Effector memory CD8-positive, alpha-beta T cell (primary cell): ENCODE measurements around the gene RBM4B.
A peak's percentile ranks its signal among the peaks of the same experiment; 100 is the strongest.
"Not testable (repeated sequence)": the region's sequence is repeated elsewhere in the genome, so short reads cannot be mapped to it uniquely, and the experiment has no call there.

ENCODE experiments used
- ATAC-seq: fragments of 150-1000 bp; cut with Tn5 transposase; replicated peaks from 2 replicates; pipeline ENCODE4 v1.10.0; 2021; ENCODE audit warnings: mild to moderate bottlenecking, moderate library complexity
- DNase-seq, 3 experiments: peaks; one replicate each; pipeline ENCODE4 v3.0.0; 2021
- H3K27ac Mint-ChIP-seq, 2 donors: one replicate each; pipeline ENCODE4 v1.8.0; 2022; ENCODE audit warnings: mild to moderate bottlenecking in 2 of 2, mixed read lengths in 2 of 2, moderate library complexity in 2 of 2
- H3K27me3 Mint-ChIP-seq, 2 donors: one replicate each; pipeline ENCODE4 v1.8.0; 2022; ENCODE audit warnings: mixed read lengths in 2 of 2
- H3K36me3 Mint-ChIP-seq: one replicate; pipeline ENCODE4 v1.8.0; 2022; ENCODE audit warnings: mild to moderate bottlenecking, moderate library complexity, mixed read lengths; ENCODE audit not compliant: insufficient read depth
- H3K4me1 Mint-ChIP-seq, 2 donors: one replicate each; pipeline ENCODE4 v1.8.0; 2022; ENCODE audit warnings: low read depth in 2 of 2, mixed read lengths in 2 of 2
- H3K4me3 Mint-ChIP-seq, 2 donors: one replicate each; pipeline ENCODE4 v1.8.0; 2022; ENCODE audit warnings: mild to moderate bottlenecking in 2 of 2, mixed read lengths in 2 of 2, moderate library complexity in 2 of 2
- H3K9me3 Mint-ChIP-seq, 2 donors: one replicate each; pipeline ENCODE4 v1.8.0; 2022; ENCODE audit warnings: mixed read lengths in 2 of 2
- total RNA-seq, 9 experiments: gene quantifications; one replicate each; lab custom pipeline; 2026; lab: John Stamatoyannopoulos, UW

Gene RBM4B, protein sequence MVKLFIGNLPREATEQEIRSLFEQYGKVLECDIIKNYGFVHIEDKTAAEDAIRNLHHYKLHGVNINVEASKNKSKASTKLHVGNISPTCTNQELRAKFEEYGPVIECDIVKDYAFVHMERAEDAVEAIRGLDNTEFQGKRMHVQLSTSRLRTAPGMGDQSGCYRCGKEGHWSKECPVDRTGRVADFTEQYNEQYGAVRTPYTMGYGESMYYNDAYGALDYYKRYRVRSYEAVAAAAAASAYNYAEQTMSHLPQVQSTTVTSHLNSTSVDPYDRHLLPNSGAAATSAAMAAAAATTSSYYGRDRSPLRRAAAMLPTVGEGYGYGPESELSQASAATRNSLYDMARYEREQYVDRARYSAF
- 4.7 to 19.4 (median 10.8) reads per million in 9 experiments for total RNA-seq

DNA sequence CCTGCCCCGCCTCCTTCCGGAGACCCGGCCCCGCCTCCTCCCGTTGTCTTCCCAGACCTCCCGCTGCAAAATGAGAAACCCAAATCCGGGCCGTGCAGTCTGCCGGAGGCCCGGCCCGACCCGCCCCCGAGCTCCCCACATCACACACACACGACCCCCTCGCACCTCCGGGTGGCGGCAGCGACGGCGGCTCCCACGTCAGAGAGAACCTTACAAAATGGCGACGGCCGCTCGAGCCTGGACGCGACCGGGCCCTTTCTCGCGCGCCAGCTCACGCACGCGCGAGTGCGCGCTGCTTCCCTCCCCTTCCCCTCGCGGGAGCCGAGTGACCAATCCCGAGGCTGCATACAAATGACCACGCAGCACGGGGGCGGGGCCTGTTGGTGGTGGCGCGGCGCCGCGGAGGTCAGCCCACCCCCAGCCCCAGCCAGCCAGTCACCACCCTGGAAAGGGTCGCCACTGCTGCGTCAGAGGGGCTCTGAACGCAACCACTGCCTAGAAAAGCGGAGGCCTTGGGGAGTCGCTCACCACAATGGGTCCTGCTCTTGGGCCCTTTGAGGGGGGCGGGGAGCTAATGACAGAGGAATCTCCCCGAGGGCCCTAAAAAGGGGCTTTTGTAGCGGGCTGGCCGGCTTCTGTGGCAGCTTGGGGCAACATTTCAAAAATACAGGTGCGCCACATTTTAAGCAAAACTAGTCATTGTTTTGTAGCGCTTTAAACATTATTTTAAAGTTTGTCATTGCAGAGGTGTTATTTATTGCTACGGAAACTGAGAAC lies at the start of gene RBM4B:
Gene RBM4B, minus strand, starts transcription at position 289 of the 777 bp plus-strand sequence. CDS start 808 bp downstream, outside the sequence.
- Mint-ChIP-seq H3K36me3 (peaks cover 36% of the 10 kb centered on the region), H3K4me3 (peak within 1 kb of the TSS; percentile 90 to 99), H3K27ac (peak within 1 kb of the TSS; percentile 99), H3K4me1 (peaks cover 24 to 29% of the 10 kb centered on the region in 2 donors), H3K27me3 (no peaks in the 10 kb centered on the region), H3K9me3 (no peaks in the 10 kb centered on the region)
- DNase-seq (peak; percentile 94 to 96 (median 95)), ATAC-seq (peak; percentile 84)

GRCh38 chr11:66725647-66726046 lies 48.0 kb upstream of the RBM4B start:
- no peak for DNase-seq
- Mint-ChIP-seq H3K36me3 (no peaks in the 10 kb centered on the region), H3K4me1 (peaks cover 5 to 11% of the 10 kb centered on the region in 2 donors), H3K4me3 (no peak overlapping the region), H3K9me3 (no peaks in the 10 kb centered on the region), H3K27ac (no peak overlapping the region), H3K27me3 (peaks cover 47 to 71% of the 10 kb centered on the region in 2 donors)
- no peak for ATAC-seq

DNA sequence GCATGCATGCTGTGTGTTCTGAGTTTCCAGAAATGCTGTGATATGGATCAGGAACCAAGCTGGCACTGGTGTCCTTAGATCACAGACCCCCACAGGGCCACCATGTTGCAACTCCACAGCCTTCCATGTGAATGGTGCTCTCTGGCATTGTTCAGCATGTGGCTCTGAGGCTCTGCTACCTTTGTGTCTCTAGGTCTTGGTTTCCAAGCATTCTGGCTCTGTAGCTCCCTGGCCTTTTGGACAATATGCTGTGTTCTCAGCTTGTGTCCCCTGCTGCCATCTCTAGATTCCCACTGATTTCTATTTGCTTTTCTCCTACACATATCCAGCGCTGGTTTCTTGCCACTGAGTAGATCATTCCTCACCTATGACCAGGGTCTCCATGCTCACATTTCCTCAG lies 47.4 kb upstream of the RBM4B start:
- Mint-ChIP-seq H3K27ac (no peak overlapping the region), H3K4me1 (peaks cover 9 to 16% of the 10 kb centered on the region in 2 donors), H3K4me3 (no peak overlapping the region), H3K27me3 (peaks cover 52 to 76% of the 10 kb centered on the region in 2 donors), H3K36me3 (no peaks in the 10 kb centered on the region), H3K9me3 (no peaks in the 10 kb centered on the region)
- DNase-seq (no peak), ATAC-seq (no peak)

DNA sequence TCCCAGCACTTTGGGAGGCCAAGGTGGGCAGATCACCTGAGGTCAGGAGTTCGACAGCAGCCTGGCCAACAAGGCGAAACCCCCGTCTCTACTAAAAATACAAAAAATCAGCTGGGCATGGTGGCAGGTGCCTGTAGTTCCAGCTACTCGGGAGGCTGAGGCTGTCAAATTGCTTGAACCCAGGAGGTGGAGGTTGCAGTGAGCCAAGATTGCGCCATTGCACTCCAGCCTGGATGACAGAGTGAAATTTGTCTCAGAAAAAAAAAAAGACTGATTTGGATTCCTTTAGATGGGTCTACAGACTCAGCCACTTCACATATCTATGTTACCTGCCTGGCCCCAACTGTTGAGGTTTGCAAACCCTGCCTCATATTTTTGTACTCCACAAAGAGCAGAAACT lies 46.5 kb upstream of the RBM4B start:
- ATAC-seq, H3K27ac Mint-ChIP-seq, DNase-seq, H3K4me3 Mint-ChIP-seq, H3K9me3 Mint-ChIP-seq, H3K36me3 Mint-ChIP-seq: not testable (repeated sequence)
- H3K27me3 Mint-ChIP-seq = peaks cover 47 to 84% of the 10 kb centered on the region in 2 donors
- H3K4me1 Mint-ChIP-seq = peaks cover 10 to 16% of the 10 kb centered on the region in 2 donors

- no peaks in the 10 kb centered on the region for H3K36me3 Mint-ChIP-seq
- DNase-seq (no peak), ATAC-seq (no peak)
- no peak overlapping the region for H3K4me3 Mint-ChIP-seq
- peaks cover 43 to 84% of the 10 kb centered on the region in 2 donors for H3K27me3 Mint-ChIP-seq
- no peak overlapping the region for H3K27ac Mint-ChIP-seq
- peaks cover 7 to 15% of the 10 kb centered on the region in 2 donors for H3K4me1 Mint-ChIP-seq
- H3K9me3 Mint-ChIP-seq = no peaks in the 10 kb centered on the region
Measured at GRCh38 chr11:66723693-66724092, 46.0 kb upstream of the RBM4B start.

GRCh38 chr11:66722745-66723651 lies 45.3 kb upstream of the RBM4B start:
- H3K27me3 Mint-ChIP-seq = peaks cover 46 to 85% of the 10 kb centered on the region in 2 donors
- H3K4me1 Mint-ChIP-seq = peaks cover 5 to 12% of the 10 kb centered on the region in 2 donors
- ATAC-seq (no peak), DNase-seq (no peak)
- no peaks in the 10 kb centered on the region for H3K9me3 Mint-ChIP-seq
- H3K36me3 Mint-ChIP-seq = no peaks in the 10 kb centered on the region
- H3K4me3 Mint-ChIP-seq = no peak overlapping the region
- no peak overlapping the region for H3K27ac Mint-ChIP-seq

DNA sequence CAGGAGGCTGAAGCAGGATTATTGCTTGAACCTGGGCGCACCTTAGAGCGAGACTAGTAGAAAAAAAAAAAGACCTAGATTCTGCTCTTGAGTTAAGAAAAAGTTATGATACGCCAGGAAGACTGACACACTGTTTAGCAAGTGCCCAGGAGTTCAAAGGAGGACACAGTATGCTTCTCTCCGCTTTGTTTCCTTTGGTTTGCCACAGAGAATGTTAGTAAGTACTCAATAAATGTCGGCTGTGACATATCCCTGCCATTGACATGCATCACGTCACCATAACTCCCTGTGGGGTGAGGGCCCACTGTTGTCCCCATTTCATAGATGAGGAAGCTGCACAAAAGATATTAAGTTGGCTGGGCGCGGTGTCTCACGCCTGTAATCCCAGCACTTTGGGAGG lies 44.3 kb upstream of the RBM4B start:
- no peak overlapping the region for H3K27ac Mint-ChIP-seq

DNA sequence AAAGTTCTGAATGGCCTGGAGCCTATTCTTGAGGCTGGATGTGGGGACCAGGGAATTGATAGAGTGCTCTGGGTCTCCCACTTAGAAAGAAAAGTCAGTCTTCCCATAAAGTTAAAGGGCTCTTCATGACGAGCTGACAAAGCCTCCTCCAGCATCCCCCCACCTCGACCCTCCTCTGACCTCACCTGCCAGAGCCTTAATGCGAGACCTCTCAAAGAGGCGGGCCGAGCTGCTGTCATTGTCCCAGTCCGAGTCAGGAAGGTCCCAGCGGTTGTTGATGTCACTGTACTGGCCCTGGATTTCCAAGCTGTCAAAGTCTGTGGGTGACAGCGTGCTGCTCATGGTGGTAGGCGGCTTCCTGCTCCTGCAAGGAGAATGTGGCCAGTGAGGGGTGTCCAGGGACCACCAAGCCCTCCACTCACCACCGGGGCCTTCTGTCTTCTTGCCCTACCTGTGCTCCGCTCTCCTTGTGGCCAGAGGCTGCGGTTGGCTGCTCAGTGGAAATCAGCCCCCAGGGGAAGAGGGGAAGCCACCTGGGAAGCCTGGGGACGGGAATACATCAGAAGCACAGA lies 43.3 kb upstream of the RBM4B start:
- Mint-ChIP-seq H3K4me1 (peaks cover 5% of the 10 kb centered on the region in 2 donors), H3K27ac (peak overlapping the region in 1 of 2 donors; percentile 3), H3K4me3 (no peak overlapping the region), H3K36me3 (peaks cover under 1% of the 10 kb centered on the region), H3K9me3 (no peaks in the 10 kb centered on the region), H3K27me3 (peaks cover 46 to 90% of the 10 kb centered on the region in 2 donors)
- ATAC-seq (no peak), DNase-seq (no peak)

More for the DNA sequence above, 44.3 kb upstream of the RBM4B start:
- no peaks in the 10 kb centered on the region for H3K9me3 Mint-ChIP-seq
- no peaks in the 10 kb centered on the region for H3K36me3 Mint-ChIP-seq
- ATAC-seq (no peak), DNase-seq (no peak)
- no peak overlapping the region for H3K4me3 Mint-ChIP-seq
- H3K4me1 Mint-ChIP-seq = peaks cover 5 to 9% of the 10 kb centered on the region in 2 donors
- H3K27me3 Mint-ChIP-seq = peaks cover 52 to 90% of the 10 kb centered on the region in 2 donors

- DNase-seq (no peak), ATAC-seq (peak; percentile 42)
- peaks cover 5% of the 10 kb centered on the region in 2 donors for H3K4me1 Mint-ChIP-seq
- H3K27ac Mint-ChIP-seq = peak overlapping the region in 1 of 2 donors; percentile 3
- no peak overlapping the region for H3K4me3 Mint-ChIP-seq
- no peaks in the 10 kb centered on the region for H3K9me3 Mint-ChIP-seq
- H3K36me3 Mint-ChIP-seq = peaks cover 3% of the 10 kb centered on the region
- peaks cover 40 to 90% of the 10 kb centered on the region in 2 donors for H3K27me3 Mint-ChIP-seq
Measured at GRCh38 chr11:66720223-66720898, 42.7 kb upstream of the RBM4B start.

- DNase-seq (no peak), ATAC-seq (no peak)
- peaks cover 3% of the 10 kb centered on the region for H3K36me3 Mint-ChIP-seq
- H3K9me3 Mint-ChIP-seq = no peaks in the 10 kb centered on the region
- H3K4me3 Mint-ChIP-seq = no peak overlapping the region
- H3K27me3 Mint-ChIP-seq = peaks cover 36 to 91% of the 10 kb centered on the region in 2 donors
- peaks cover 5% of the 10 kb centered on the region in 2 donors for H3K4me1 Mint-ChIP-seq
- H3K27ac Mint-ChIP-seq = no peak overlapping the region
Measured at GRCh38 chr11:66719111-66719872, 41.6 kb upstream of the RBM4B start.

GRCh38 chr11:66718320-66718971 lies 40.8 kb upstream of the RBM4B start:
- DNase-seq (no peak), ATAC-seq (no peak)
- H3K36me3 Mint-ChIP-seq = peaks cover 3% of the 10 kb centered on the region
- H3K4me3 Mint-ChIP-seq = no peak overlapping the region
- H3K9me3 Mint-ChIP-seq = no peaks in the 10 kb centered on the region
- peaks cover 5% of the 10 kb centered on the region in 2 donors for H3K4me1 Mint-ChIP-seq
- H3K27me3 Mint-ChIP-seq = peaks cover 44 to 99% of the 10 kb centered on the region in 2 donors
- H3K27ac Mint-ChIP-seq = no peak overlapping the region
